Trophoblast cell (in vitro differentiated cells and primary cell): ENCODE results near the gene FDXACB1. TPM values are rescaled to one million over a fixed set of nuclear protein-coding genes. Genes with fewer than 3 reads are reported as not detected.
A peak's percentile ranks its signal among the peaks of the same experiment; 100 is the strongest.

Source experiments
- DNase-seq, 2 donors: peaks; one replicate each; pipeline ENCODE4 v3.0.0-alpha.2; 2016
- H2AFZ ChIP-seq: 2 replicates; pipeline ENCODE4 v1.6.1; 2013; ENCODE audit warnings: low read length, moderate library complexity, mild to moderate bottlenecking; ENCODE audit not compliant: insufficient read depth, poor library complexity
- H2AK5ac ChIP-seq: 2 replicates; pipeline ENCODE4 v1.6.1; 2013; ENCODE audit warnings: mild to moderate bottlenecking, low read length
- H2BK120ac ChIP-seq: 2 replicates; pipeline ENCODE4 v1.6.1; 2013; ENCODE audit warnings: low read length, mild to moderate bottlenecking, moderate library complexity; ENCODE audit not compliant: insufficient read depth, poor library complexity
- H2BK12ac ChIP-seq: 2 replicates; pipeline ENCODE4 v1.6.1; 2013; ENCODE audit warnings: mild to moderate bottlenecking, low read length, moderate library complexity
- H2BK5ac ChIP-seq: 2 replicates; pipeline ENCODE4 v1.6.1; 2013; ENCODE audit warnings: low read length, low read depth, moderate library complexity, mild to moderate bottlenecking; ENCODE audit not compliant: poor library complexity
- H3K14ac ChIP-seq: 2 replicates; pipeline ENCODE4 v1.6.1; 2013; ENCODE audit warnings: mild to moderate bottlenecking, low read length
- H3K18ac ChIP-seq: 2 replicates; pipeline ENCODE4 v1.6.1; 2013; ENCODE audit warnings: mild to moderate bottlenecking, low read length
- H3K23ac ChIP-seq: 2 replicates; pipeline ENCODE4 v1.6.1; 2013; ENCODE audit warnings: low read length
- H3K27ac ChIP-seq: 2 replicates; pipeline ENCODE4 v1.5.1; 2013; ENCODE audit warnings: low read depth, mild to moderate bottlenecking, inconsistent platforms, low read length, moderate library complexity
- H3K27me3 ChIP-seq: 2 replicates; pipeline ENCODE4 v1.6.1; 2013; ENCODE audit warnings: inconsistent platforms, mild to moderate bottlenecking, low read length, moderate library complexity; ENCODE audit not compliant: insufficient read depth
- H3K36me3 ChIP-seq, 2 experiments: 1 replicate in 1 of 2; 2 replicates in 1 of 2; pipeline ENCODE4 v1.6.1; 2013; ENCODE audit warnings: low read length in 2 of 2, mild to moderate bottlenecking in 2 of 2, moderate library complexity in 1 of 2; ENCODE audit not compliant: insufficient read depth in 2 of 2, control insufficient read depth in 1 of 2
- H3K4ac ChIP-seq: 2 replicates; pipeline ENCODE4 v1.6.1; 2013; ENCODE audit warnings: low read depth, mild to moderate bottlenecking, low read length, moderate library complexity
- H3K4me1 ChIP-seq, 2 experiments: 1 replicate in 1 of 2; 2 replicates in 1 of 2; pipeline ENCODE4 v1.6.1; 2013; ENCODE audit warnings: low read length in 2 of 2, mild to moderate bottlenecking in 2 of 2, moderate library complexity in 1 of 2; ENCODE audit not compliant: insufficient read depth in 2 of 2, control insufficient read depth in 1 of 2
- H3K4me2 ChIP-seq: 2 replicates; pipeline ENCODE4 v1.6.1; 2013; ENCODE audit warnings: inconsistent platforms, mild to moderate bottlenecking, low read length, moderate library complexity
- H3K4me3 ChIP-seq: 2 replicates; pipeline ENCODE4 v1.5.1; 2013; ENCODE audit warnings: mild to moderate bottlenecking, low read depth, low read length, inconsistent platforms
- H3K79me1 ChIP-seq: one replicate; pipeline ENCODE4 v1.6.1; 2013; ENCODE audit warnings: low read length
- H3K79me2 ChIP-seq: 2 replicates; pipeline ENCODE4 v1.6.1; 2013; ENCODE audit warnings: low read length, mild to moderate bottlenecking; ENCODE audit not compliant: control insufficient read depth, insufficient read depth, poor library complexity
- H3K9ac ChIP-seq: 2 replicates; pipeline ENCODE4 v1.6.1; 2013; ENCODE audit warnings: mild to moderate bottlenecking, low read length
- H3K9me3 ChIP-seq: 2 replicates; pipeline ENCODE4 v1.6.1; 2013; ENCODE audit warnings: low read depth, mild to moderate bottlenecking, control low read depth, inconsistent platforms, low read length; ENCODE audit not compliant: insufficient read depth
- H4K12ac ChIP-seq: 2 replicates; pipeline ENCODE4 v1.6.1; 2013; ENCODE audit warnings: low read depth, mild to moderate bottlenecking, low read length, moderate library complexity
- H4K8ac ChIP-seq: 2 replicates; pipeline ENCODE4 v1.6.1; 2013; ENCODE audit warnings: low read depth, mild to moderate bottlenecking, low read length, moderate library complexity
- H4K91ac ChIP-seq: one replicate; pipeline ENCODE4 v1.6.1; 2013; ENCODE audit warnings: low read depth, mild to moderate bottlenecking, low read length, moderate library complexity
- WGBS: extraction: QIAGEN DNeasy Blood & Tissue Kit; methylation state at CpG from one replicate; pipeline ENCODE4 v1.1.7; 2013; ENCODE audit warnings: missing lambda C conversion rate; ENCODE audit not compliant: insufficient read length, insufficient coverage; ENCODE audit errors: extremely low coverage; 5-methylcytosine and 5-hydroxymethylcytosine counted together
- polyA plus RNA-seq: library from polyadenylated mRNA; stranded (reverse); fragments of 200-250 nt; gene quantifications from 2 replicates; pipeline ENCODE4 v1.2.3, GENCODE V29; 2013

The FDXACB1 gene, protein sequence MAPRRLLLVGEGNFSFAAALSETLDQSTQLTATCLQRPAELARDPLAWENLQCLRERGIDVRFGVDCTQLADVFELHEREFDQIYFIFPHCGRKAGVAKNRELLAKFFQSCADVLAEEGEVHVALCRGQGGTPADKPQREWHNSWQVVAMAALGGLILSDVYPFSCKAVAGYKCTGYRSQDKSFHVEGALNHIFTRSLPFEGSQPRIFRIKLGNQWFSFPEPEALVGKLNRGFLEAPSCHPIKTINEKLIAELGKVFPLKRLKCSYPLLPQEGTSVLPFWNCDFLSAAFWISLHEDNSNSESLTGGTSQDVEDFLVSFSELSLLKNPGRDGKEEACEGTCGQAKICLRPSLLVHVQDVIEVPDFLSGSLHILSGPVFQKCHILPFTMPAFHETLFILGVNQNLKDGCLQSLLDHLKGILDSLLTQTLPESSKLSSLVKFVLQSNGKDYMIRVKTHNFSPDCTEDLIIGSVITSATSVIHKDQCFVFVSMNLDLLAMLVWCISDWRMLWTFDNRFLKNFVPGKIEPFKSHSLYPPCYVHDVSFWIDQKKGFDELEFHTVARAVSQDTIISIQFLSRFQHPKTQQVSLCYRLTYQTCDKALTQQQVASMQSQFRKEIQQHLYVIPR
- polyA plus RNA-seq: 1.2 and 1.4 TPM in 2 replicates

DNA sequence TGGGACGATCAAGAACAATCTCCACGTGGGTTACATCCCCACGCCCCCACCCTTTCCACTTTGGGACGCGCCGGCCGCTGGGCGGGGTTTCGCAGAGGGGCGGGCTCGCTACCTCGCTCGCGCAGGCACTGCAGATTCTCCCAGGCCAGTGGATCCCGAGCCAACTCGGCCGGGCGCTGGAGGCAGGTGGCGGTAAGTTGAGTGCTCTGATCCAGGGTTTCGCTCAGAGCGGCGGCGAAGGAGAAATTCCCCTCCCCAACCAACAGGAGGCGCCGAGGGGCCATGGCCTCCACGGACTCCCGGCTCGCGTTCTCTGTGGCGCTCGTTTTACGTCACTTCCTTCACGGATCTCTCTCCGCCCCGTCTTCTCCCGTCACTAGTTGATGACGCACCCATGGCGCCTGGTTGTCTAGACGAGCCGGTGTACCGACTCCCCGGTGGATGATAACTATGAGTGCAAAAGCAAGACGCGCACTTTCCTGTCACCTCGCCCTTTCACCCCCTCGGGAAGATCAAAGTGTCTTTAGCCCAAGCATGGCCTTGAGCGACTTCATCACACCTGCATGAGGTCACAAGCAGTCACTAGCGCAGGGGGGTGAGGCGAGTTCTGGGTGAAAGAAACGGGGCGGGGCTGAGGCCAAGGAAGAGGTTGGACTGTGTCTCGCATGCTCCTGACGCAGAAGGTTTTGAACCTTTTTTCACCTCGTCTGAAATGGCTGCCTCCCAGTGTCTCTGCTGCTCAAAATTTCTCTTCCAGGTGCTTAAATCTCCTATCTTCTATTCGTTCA, at the start of gene FDXACB1, which contains the start of gene CFAP68:
Gene FDXACB1, minus strand, starts transcription at position 317 of the 788 bp plus-strand sequence. Its CDS starts 33 bp downstream, at position 284.
Gene CFAP68, plus strand, starts transcription at position 693 of the 788 bp plus-strand sequence. Its CDS starts 20 bp downstream, at position 713.
- H4K12ac ChIP-seq: peak within 1 kb of the TSS; percentile 72
- peak within 1 kb of the TSS; percentile 58 for H3K14ac ChIP-seq
- H2BK12ac ChIP-seq: no peak within 1 kb of the TSS
- peak within 1 kb of the TSS; percentile 76 for H3K18ac ChIP-seq
- H2BK120ac ChIP-seq: peak within 1 kb of the TSS; percentile 65
- no CpG with 5 or more reads among the region's 55 CpGs for WGBS
- H3K27me3 ChIP-seq: no peaks in the 10 kb centered on the region
- H2AK5ac ChIP-seq: peak within 1 kb of the TSS; percentile 20
- H3K9me3 ChIP-seq: no peaks in the 10 kb centered on the region
- peak within 1 kb of the TSS; percentile 86 for H4K8ac ChIP-seq
- peak within 1 kb of the TSS; percentile 28 for H3K4ac ChIP-seq
- peak within 1 kb of the TSS; percentile 87 for H3K27ac ChIP-seq
- peaks cover 6% of the 10 kb centered on the region for H3K79me1 ChIP-seq
- no peaks in the 10 kb centered on the region for H3K36me3 ChIP-seq
- H3K23ac ChIP-seq: no peak within 1 kb of the TSS
- H3K4me1 ChIP-seq: peaks cover 3 to 4% of the 10 kb centered on the region in 2 experiments
- DNase-seq: peak; percentile 98 to 99
- peak within 1 kb of the TSS; percentile 74 for H2BK5ac ChIP-seq
- peak within 1 kb of the TSS; percentile 87 for H3K4me2 ChIP-seq
- peak within 1 kb of the TSS; percentile 71 for H3K4me3 ChIP-seq
- peak within 1 kb of the TSS; percentile 84 for H2AFZ ChIP-seq
- H3K9ac ChIP-seq: peak within 1 kb of the TSS; percentile 42
- H4K91ac ChIP-seq: peak within 1 kb of the TSS; percentile 82
- H3K79me2 ChIP-seq: no peaks in the 10 kb centered on the region

DNA sequence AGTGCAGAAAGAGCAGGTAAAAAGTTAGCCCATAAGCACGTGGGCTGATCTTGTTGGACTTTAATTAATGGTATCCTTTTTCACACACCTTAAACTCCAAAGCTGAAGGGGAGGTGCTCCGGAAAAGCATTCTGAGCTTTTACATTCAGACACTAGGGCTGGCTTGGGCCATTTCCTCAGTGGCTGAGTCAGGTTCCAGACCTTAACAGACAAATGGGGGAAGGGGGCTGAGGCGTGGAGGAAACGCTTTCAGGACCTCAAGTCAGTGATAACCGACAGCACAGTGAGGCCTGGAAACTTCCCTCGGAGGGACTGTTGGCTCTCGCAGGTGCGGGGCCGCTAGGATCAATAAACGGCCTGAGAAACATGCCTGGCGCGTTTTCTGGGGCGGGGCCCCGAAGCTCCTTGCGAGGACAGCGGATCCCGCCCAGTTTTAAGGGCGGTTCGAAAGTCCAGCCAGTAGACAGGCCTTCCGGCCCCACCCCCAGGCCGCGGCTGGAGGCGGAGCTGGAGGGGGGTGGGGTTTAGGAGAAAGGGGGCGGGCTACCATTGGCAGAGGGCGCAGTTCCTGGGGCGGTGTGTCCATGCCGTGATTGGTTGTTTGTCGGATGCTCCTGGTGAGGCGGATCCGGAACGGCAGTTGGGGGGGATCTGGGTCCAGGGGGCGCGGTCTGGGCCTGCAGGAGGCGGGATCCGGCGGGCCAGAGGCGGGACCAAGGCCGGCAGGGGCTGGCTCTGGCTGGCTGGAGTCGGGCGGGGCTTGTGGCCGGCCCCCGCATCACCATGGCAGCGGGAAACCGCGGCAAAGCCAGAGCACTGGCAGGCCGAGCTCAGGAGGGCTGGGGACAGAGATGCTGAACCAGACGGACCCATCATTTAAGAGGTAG, 47.8 kb upstream of the FDXACB1 start:
- peaks cover 4% of the 10 kb centered on the region for H3K9me3 ChIP-seq
- peak overlapping the region; percentile 47 for H4K12ac ChIP-seq
- no peaks in the 10 kb centered on the region for H3K36me3 ChIP-seq
- H4K91ac ChIP-seq: peak overlapping the region; percentile 73
- peak overlapping the region; percentile 85 for H4K8ac ChIP-seq
- H3K4me3 ChIP-seq: peak overlapping the region; percentile 63
- H2AK5ac ChIP-seq: no peak overlapping the region
- no peak overlapping the region for H3K23ac ChIP-seq
- peaks cover 18 to 23% of the 10 kb centered on the region in 2 experiments for H3K4me1 ChIP-seq
- H3K4ac ChIP-seq: no peak overlapping the region
- peak overlapping the region; percentile 68 for H3K4me2 ChIP-seq
- H3K9ac ChIP-seq: peak overlapping the region; percentile 62
- DNase-seq: peak; percentile 96 to 98
- H3K18ac ChIP-seq: peak overlapping the region; percentile 72
- peaks cover 8% of the 10 kb centered on the region for H3K79me1 ChIP-seq
- H3K27me3 ChIP-seq: no peaks in the 10 kb centered on the region
- WGBS: no CpG with 5 or more reads among the region's 47 CpGs
- H2BK12ac ChIP-seq: no peak overlapping the region
- peak overlapping the region; percentile 53 for H2AFZ ChIP-seq
- peak overlapping the region; percentile 82 for H3K27ac ChIP-seq
- H2BK5ac ChIP-seq: peak overlapping the region; percentile 29
- H3K14ac ChIP-seq: peak overlapping the region; percentile 82
- no peaks in the 10 kb centered on the region for H3K79me2 ChIP-seq
- peak overlapping the region; percentile 40 for H2BK120ac ChIP-seq

DNA sequence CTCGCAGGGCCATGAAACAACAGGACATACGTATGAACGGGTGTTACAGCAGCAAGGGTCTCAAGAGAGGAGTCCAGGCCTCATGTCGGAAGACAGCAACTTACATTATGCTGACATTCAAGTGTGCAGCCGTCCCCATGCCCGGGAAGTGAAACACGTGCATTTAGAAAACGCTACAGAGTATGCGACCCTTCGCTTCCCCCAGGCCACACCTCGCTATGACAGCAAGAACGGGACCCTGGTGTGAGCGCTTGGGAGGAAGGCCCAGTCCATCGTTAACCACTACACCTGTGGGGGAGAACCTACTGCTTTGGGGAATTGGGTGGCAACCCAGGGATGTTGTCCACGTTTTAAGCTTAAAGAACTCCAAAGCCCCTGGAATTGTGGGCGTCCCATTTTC, 47.0 kb upstream of the FDXACB1 start:
- peak overlapping the region; percentile 42 for H2BK12ac ChIP-seq
- peak overlapping the region; percentile 19 for H4K12ac ChIP-seq
- peak overlapping the region; percentile 73 for H4K91ac ChIP-seq
- no peak overlapping the region for H2AFZ ChIP-seq
- peak overlapping the region; percentile 68 for H3K4me2 ChIP-seq
- H4K8ac ChIP-seq: peak overlapping the region; percentile 85
- H3K36me3 ChIP-seq: no peaks in the 10 kb centered on the region
- no CpG with 5 or more reads among the region's 16 CpGs for WGBS
- H3K4me1 ChIP-seq: peaks cover 18 to 23% of the 10 kb centered on the region in 2 experiments
- H3K14ac ChIP-seq: no peak overlapping the region
- no peak overlapping the region for H2BK5ac ChIP-seq
- peak overlapping the region; percentile 61 for H2AK5ac ChIP-seq
- no peak for DNase-seq
- no peaks in the 10 kb centered on the region for H3K79me2 ChIP-seq
- H2BK120ac ChIP-seq: no peak overlapping the region
- no peak overlapping the region for H3K9ac ChIP-seq
- peak overlapping the region; percentile 46 for H3K23ac ChIP-seq
- H3K27ac ChIP-seq: peak overlapping the region; percentile 82
- H3K4ac ChIP-seq: no peak overlapping the region
- H3K27me3 ChIP-seq: no peaks in the 10 kb centered on the region
- H3K4me3 ChIP-seq: no peak overlapping the region
- H3K9me3 ChIP-seq: peaks cover 4% of the 10 kb centered on the region
- no peak overlapping the region for H3K18ac ChIP-seq
- H3K79me1 ChIP-seq: peaks cover 8% of the 10 kb centered on the region
